Ishikawa (cell line): ENCODE data around the gene SCAPER.

Experiments
- CEBPB ChIP-seq: IDR thresholded peaks from 2 replicates; pipeline ENCODE4 v1.6.1; 2012
- FOXM1 ChIP-seq: IDR thresholded peaks from 2 replicates; pipeline ENCODE4 v1.6.1; 2012; ENCODE audit warnings: low read depth, borderline replicate concordance
- MAX ChIP-seq: IDR thresholded peaks from 2 replicates; pipeline ENCODE4 v1.6.1; 2012
- RAD21 ChIP-seq: IDR thresholded peaks from 2 replicates; pipeline ENCODE4 v1.6.1; 2012; ENCODE audit warnings: low read depth
- TCF12 ChIP-seq: IDR thresholded peaks from 2 replicates; pipeline ENCODE4 v1.6.1; 2012; ENCODE audit warnings: low read depth
- TEAD4 ChIP-seq: IDR thresholded peaks from 2 replicates; pipeline ENCODE4 v1.6.1; 2012
- ZBTB7A ChIP-seq: IDR thresholded peaks from 2 replicates; pipeline ENCODE4 v1.6.1; 2012; ENCODE audit warnings: low read depth
- TF ChIP-seq, protein P1 (sequence below): IDR thresholded peaks from 2 replicates; pipeline ENCODE4 v1.6.1; 2012; ENCODE audit warnings: low read depth, mild to moderate bottlenecking

DNA sequence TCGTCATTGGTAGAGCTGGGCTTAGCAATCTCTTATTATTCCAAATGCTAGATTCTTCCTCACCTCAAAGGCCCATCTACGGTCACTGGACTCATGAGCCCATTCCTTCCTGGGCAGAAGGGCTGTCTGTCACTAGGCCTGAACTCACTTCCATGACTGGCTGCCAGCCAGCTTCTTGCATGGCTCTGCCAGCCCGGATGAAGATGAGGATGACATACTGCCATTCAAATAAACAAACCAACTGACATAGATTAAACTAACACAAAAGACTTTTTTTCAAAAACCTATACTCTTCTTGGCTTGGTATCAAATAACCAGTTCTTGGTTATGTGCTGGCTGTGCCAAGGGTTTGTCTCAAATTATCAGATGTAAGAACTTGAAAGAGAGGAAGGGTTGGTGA, 544.7 kb downstream of the SCAPER start:
- TF ChIP-seq, protein P1, sequence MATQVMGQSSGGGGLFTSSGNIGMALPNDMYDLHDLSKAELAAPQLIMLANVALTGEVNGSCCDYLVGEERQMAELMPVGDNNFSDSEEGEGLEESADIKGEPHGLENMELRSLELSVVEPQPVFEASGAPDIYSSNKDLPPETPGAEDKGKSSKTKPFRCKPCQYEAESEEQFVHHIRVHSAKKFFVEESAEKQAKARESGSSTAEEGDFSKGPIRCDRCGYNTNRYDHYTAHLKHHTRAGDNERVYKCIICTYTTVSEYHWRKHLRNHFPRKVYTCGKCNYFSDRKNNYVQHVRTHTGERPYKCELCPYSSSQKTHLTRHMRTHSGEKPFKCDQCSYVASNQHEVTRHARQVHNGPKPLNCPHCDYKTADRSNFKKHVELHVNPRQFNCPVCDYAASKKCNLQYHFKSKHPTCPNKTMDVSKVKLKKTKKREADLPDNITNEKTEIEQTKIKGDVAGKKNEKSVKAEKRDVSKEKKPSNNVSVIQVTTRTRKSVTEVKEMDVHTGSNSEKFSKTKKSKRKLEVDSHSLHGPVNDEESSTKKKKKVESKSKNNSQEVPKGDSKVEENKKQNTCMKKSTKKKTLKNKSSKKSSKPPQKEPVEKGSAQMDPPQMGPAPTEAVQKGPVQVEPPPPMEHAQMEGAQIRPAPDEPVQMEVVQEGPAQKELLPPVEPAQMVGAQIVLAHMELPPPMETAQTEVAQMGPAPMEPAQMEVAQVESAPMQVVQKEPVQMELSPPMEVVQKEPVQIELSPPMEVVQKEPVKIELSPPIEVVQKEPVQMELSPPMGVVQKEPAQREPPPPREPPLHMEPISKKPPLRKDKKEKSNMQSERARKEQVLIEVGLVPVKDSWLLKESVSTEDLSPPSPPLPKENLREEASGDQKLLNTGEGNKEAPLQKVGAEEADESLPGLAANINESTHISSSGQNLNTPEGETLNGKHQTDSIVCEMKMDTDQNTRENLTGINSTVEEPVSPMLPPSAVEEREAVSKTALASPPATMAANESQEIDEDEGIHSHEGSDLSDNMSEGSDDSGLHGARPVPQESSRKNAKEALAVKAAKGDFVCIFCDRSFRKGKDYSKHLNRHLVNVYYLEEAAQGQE, result no peak
- TF ChIP-seq TCF12, result no peak
- TF ChIP-seq RAD21, result no peak
- no peak for TF ChIP-seq ZBTB7A
- TF ChIP-seq MAX, result no peak
- TF ChIP-seq FOXM1, result no peak
- TF ChIP-seq TEAD4, result no peak
- no peak for TF ChIP-seq CEBPB
